Spleen (tissue), 11 donors: Measurements from ENCODE around the gene ZNF726. TPM values are rescaled to one million over a fixed set of nuclear protein-coding genes. Genes with fewer than 3 reads are reported as not detected.
"Not testable (repeated sequence)": the region's sequence is repeated elsewhere in the genome, so short reads cannot be mapped to it uniquely, and the experiment has no call there.

Experiments
- DNase-seq: peaks from one replicate; pipeline ENCODE4 v3.0.0-alpha.2; 2020
- H3K27ac ChIP-seq, 8 donors: fragments of 200-600 bp; sonication (generic) in 7 of 8; 1 replicate in 4 of 8; 2 replicates in 4 of 8; pipeline versions ENCODE4 v1.5.0 to v1.8.0; 2016 to 2021; ENCODE audit warnings: inconsistent platforms in 4 of 8, mild to moderate bottlenecking in 4 of 8, moderate library complexity in 1 of 8
- H3K27me3 ChIP-seq, 7 donors: fragments of 200-600 bp; sonication (generic) in 6 of 7; replicated peaks in 1 of 7; 1 replicate in 4 of 7; 2 replicates in 3 of 7; pipeline versions ENCODE4 v1.5.0 to v1.8.0; 2016 to 2021; ENCODE audit warnings: inconsistent platforms in 3 of 7, mild to moderate bottlenecking in 1 of 7
- H3K36me3 ChIP-seq, 6 donors: fragments of 200-600 bp; sonication (generic) in 5 of 6; 1 replicate in 4 of 6; 2 replicates in 2 of 6; pipeline versions ENCODE4 v1.5.0 to v1.8.0; 2016 to 2021; ENCODE audit warnings: inconsistent platforms in 2 of 6
- H3K4me1 ChIP-seq, 6 donors: fragments of 200-600 bp; sonication (generic) in 5 of 6; 1 replicate in 3 of 6; 2 replicates in 3 of 6; pipeline versions ENCODE4 v1.5.0 to v1.8.0; 2016 to 2021; ENCODE audit warnings: inconsistent platforms in 3 of 6
- H3K4me3 ChIP-seq, 8 donors: fragments of 200-600 bp; sonication (generic) in 7 of 8; 1 replicate in 4 of 8; 2 replicates in 4 of 8; pipeline versions ENCODE4 v1.5.0 to v1.8.0; 2016 to 2021; ENCODE audit warnings: inconsistent platforms in 4 of 8, mild to moderate bottlenecking in 4 of 8, moderate library complexity in 2 of 8
- H3K9me3 ChIP-seq, 8 donors: fragments of 200-600 bp; sonication (generic) in 7 of 8; 1 replicate in 4 of 8; 2 replicates in 4 of 8; pipeline versions ENCODE4 v1.5.0 to v1.8.0; 2016 to 2021; ENCODE audit warnings: inconsistent platforms in 4 of 8
- CTCF ChIP-seq, 11 experiments: fragments of 200-600 bp in 7 of 11; fragments of 450-650 bp in 4 of 11; sonication (generic) in 4 of 11; IDR thresholded peaks in 8 of 11; conservative IDR thresholded peaks in 3 of 11; 1 replicate in 7 of 11; 2 replicates in 4 of 11; pipeline versions ENCODE4 v1.4.0 to v1.8.0; 2016 to 2021; ENCODE audit warnings: antibody characterized with exemption in 11 of 11, inconsistent platforms in 4 of 11, mild to moderate bottlenecking in 1 of 11
- POLR2A ChIP-seq, 3 donors: fragments of 450-650 bp; IDR thresholded peaks; one replicate each; pipeline ENCODE4 v1.5.1; 2017; ENCODE audit warnings: antibody characterized with exemption in 3 of 3, mild to moderate bottlenecking in 1 of 3
- POLR2AphosphoS5 ChIP-seq, 3 donors: sonication (generic); formaldehyde crosslinking; IDR thresholded peaks; one replicate each; pipeline ENCODE4 v1.5.1; 2017; ENCODE audit warnings: antibody characterized with exemption in 3 of 3
- WGBS, 5 donors: extraction: QIAGEN DNeasy Blood & Tissue Kit in 3 of 5; methylation state at CpG; one replicate each; pipeline versions ENCODE4 v1.1.5 to v1.1.7; 2013 to 2018; 5-methylcytosine and 5-hydroxymethylcytosine counted together
- intact Hi-C: fragments of 100-400 bp; cut with DNase I; formaldehyde crosslinking; loops from one replicate; pipeline ENCODE4 v1.15.0; 2023; ENCODE audit warnings: low total_unique reads
- polyA plus RNA-seq, 3 donors: library from polyadenylated mRNA; stranded (reverse); fragments of 200-250 nt; gene quantifications; one replicate each; pipeline ENCODE4 v1.2.1, GENCODE V29; 2013
- total RNA-seq, 7 donors: library from RNA; depleted of rRNA in 3 of 7; stranded (reverse); fragments of >200 nt in 3 of 7; fragmentation: NEBNext Ultra II Directional in 4 of 7; extraction: Animal tissue kit (Norgen Biotek cat#: 25700) in 4 of 7; gene quantifications; one replicate each; pipeline versions ENCODE4 v1.1.0 to v1.2.1, GENCODE V29; 2016 to 2021
- donor health status: healthy with polysubstance abuse.
- donor health status: DM: no; HTN: no; CAD: no; lungs with moderate emphysema.
- donor health status: DM: no; HTN: no; CAD: no.
- donor health status: Bipolar disorder and iron deficiency.
- donor health status: healthy.
- donor health status: DM: no; HTN: no; CAD: no.
- donor health status: DM: yes; HTN: yes; CAD: no.

Gene ZNF726
- total and polyA plus RNA-seq, 10 donors: 2.0 to 6.9 (median 3.8) TPM

- Histone ChIP-seq H3K4me1 (no peaks in the 10 kb centered on the region), H3K4me3 (no peak overlapping the region), H3K36me3 (no peaks in the 10 kb centered on the region), H3K27me3 (peaks cover 0 to 5% (median 0%) of the 10 kb centered on the region in 7 donors), H3K27ac (no peak overlapping the region), H3K9me3 (peaks cover 0 to 42% (median 5%) of the 10 kb centered on the region in 8 donors)
- DNase-seq: no peak
- no peak for TF ChIP-seq CTCF (IDR thresholded peaks at IDR 0.05 in 8 of 11, conservative IDR thresholded peaks at IDR 0.05 in 3 of 11)
- TF ChIP-seq POLR2A (IDR thresholded peaks at IDR 0.05): no peak
- no peak for TF ChIP-seq POLR2AphosphoS5 (IDR thresholded peaks at IDR 0.05)
- intact Hi-C loops: no loop called here
- WGBS, 5 donors: 75 to 86% (median 80%) methylated on average over 1 of the region's 1 CpG
Observed at GRCh38 chr19:23872282-23872919, 42.3 kb upstream of the ZNF726 start.

- no peak overlapping the region for H3K27ac ChIP-seq
- TF ChIP-seq CTCF (IDR thresholded peaks at IDR 0.05 in 8 of 11, conservative IDR thresholded peaks at IDR 0.05 in 3 of 11): no peak
- TF ChIP-seq POLR2A (IDR thresholded peaks at IDR 0.05): no peak
- TF ChIP-seq POLR2AphosphoS5 (IDR thresholded peaks at IDR 0.05): no peak
- H3K27me3 ChIP-seq: peaks cover 0 to 10% (median 0%) of the 10 kb centered on the region in 7 donors
- H3K4me3 ChIP-seq: no peak overlapping the region
- intact Hi-C loops: no loop called here
- DNase-seq: no peak
- H3K9me3 ChIP-seq: peaks cover 0 to 43% (median 12%) of the 10 kb centered on the region in 8 donors
- H3K36me3 ChIP-seq: no peaks in the 10 kb centered on the region
- no peaks in the 10 kb centered on the region for H3K4me1 ChIP-seq
- WGBS, 5 donors: 58 to 79% (median 64%) methylated on average over 12 of the region's 12 CpGs
Observed at GRCh38 chr19:23876261-23876660, 38.4 kb upstream of the ZNF726 start.

DNA sequence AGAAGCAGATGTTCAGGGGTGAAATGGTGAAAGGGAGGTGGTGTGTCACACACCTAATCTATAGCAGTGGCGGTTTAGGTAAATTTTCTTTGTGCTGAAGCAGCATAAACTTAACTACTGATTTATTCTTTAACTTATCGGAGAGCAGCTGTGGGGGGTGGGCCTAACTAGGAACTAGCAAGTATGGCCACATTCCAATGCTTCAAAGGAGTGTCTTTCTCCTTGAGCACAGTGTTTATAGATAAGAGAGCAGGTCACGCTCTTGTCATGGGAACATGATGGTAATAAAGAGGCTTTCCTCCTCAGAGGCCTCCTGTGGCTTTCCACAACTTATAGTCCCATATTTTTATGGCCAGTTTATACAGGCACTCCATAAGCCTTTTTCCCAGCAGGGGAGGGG lies 37.9 kb upstream of the ZNF726 start:
- H3K27me3 ChIP-seq, H3K27ac ChIP-seq, H3K4me1 ChIP-seq, intact Hi-C loops, H3K4me3 ChIP-seq, DNase-seq, H3K36me3 ChIP-seq: not testable (repeated sequence)
- WGBS, 5 donors: 55 to 76% (median 61%) methylated on average over 3 of the region's 3 CpGs
- peaks cover 0 to 48% (median 13%) of the 10 kb centered on the region in 8 donors for H3K9me3 ChIP-seq

- no peak for TF ChIP-seq POLR2AphosphoS5 (IDR thresholded peaks at IDR 0.05)
- TF ChIP-seq CTCF (IDR thresholded peaks at IDR 0.05 in 8 of 11, conservative IDR thresholded peaks at IDR 0.05 in 3 of 11): no peak
- H3K4me1 ChIP-seq: no peaks in the 10 kb centered on the region
- WGBS, 5 donors: 46 to 74% (median 59%) methylated on average over 5 of the region's 5 CpGs
- intact Hi-C loops: no loop called here
- peaks cover 0 to 75% (median 20%) of the 10 kb centered on the region in 8 donors for H3K9me3 ChIP-seq
- H3K4me3 ChIP-seq: no peak overlapping the region
- DNase-seq: no peak
- H3K36me3 ChIP-seq: no peaks in the 10 kb centered on the region
- peaks cover 0 to 4% (median 0%) of the 10 kb centered on the region in 7 donors for H3K27me3 ChIP-seq
- H3K27ac ChIP-seq: no peak overlapping the region
Observed at GRCh38 chr19:23882493-23882892, 32.2 kb upstream of the ZNF726 start.
